HL-60 (cell line): ENCODE data around the gene AQP10.

Source experiments
- CTCF ChIP-seq: IDR thresholded peaks from one replicate; pipeline ENCODE4 v1.5.1; 2011; ENCODE audit warnings: low read length, control low read depth, inconsistent platforms; ENCODE audit not compliant: insufficient read depth
- GABPA ChIP-seq: IDR thresholded peaks from 2 replicates; pipeline ENCODE4 v1.6.1; 2012; ENCODE audit warnings: low read depth
- POLR2AphosphoS5 ChIP-seq: IDR thresholded peaks from 2 replicates; pipeline ENCODE4 v1.6.1; 2012; ENCODE audit warnings: low read depth
- REST ChIP-seq: IDR thresholded peaks from 2 replicates; pipeline ENCODE4 v1.6.1; 2012; ENCODE audit warnings: low read depth; ENCODE audit not compliant: insufficient replicate concordance
- SPI1 ChIP-seq: IDR thresholded peaks from 2 replicates; pipeline ENCODE4 v1.6.1; 2012; ENCODE audit warnings: low read depth, mild to moderate bottlenecking, borderline replicate concordance

- TF ChIP-seq CTCF (no peak), REST (no peak), GABPA (no peak), POLR2AphosphoS5 (no peak), SPI1 (no peak)
Measured at GRCh38 chr1:154276797-154277196, 44.1 kb upstream of the AQP10 start.
